OCI-LY7 (cell line): Measurements from ENCODE around the gene KRTAP9-7.
"Not testable (repeated sequence)": the region's sequence is repeated elsewhere in the genome, so short reads cannot be mapped to it uniquely, and the experiment has no call there.

ENCODE experiments used
- EZH2phosphoT487 ChIP-seq: fragments of 200-600 bp; sonication (generic); IDR thresholded peaks from 2 replicates; pipeline ENCODE4 v1.6.1; 2018; ENCODE audit warnings: low read depth, borderline replicate concordance, mild to moderate bottlenecking, mixed run types, antibody characterized with exemption, low read length, moderate library complexity, mixed read lengths
- TF ChIP-seq, protein P1 (sequence below): fragments of 200-600 bp; sonication (generic); conservative IDR thresholded peaks from 2 replicates; pipeline ENCODE4 v1.5.1; 2014; ENCODE audit warnings: mild to moderate bottlenecking, antibody characterized with exemption, low read length, moderate library complexity, mixed read lengths

DNA sequence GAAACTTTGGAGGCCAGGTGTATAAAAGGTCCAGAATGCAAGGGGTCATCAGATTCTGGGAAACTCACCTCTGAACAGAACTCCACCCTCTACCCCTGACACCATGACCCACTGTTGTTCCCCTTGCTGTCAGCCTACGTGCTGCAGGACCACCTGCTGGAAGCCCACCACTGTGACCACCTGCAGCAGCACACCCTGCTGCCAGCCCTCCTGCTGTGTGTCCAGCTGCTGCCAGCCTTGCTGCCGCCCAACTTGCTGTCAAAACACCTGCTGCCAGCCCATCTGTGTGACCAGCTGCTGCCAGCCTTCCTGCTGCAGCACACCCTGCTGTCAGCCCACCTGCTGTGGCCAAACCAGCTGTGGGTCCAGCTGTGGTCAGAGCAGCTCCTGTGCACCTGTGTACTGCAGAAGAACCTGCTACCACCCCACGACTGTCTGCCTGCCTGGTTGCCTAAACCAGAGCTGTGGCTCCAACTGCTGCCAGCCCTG lies 37.5 kb upstream of the KRTAP9-7 start, which contains the start of gene KRTAP9-8:
- not testable (repeated sequence) for TF ChIP-seq EZH2phosphoT487
- TF ChIP-seq, protein P1, sequence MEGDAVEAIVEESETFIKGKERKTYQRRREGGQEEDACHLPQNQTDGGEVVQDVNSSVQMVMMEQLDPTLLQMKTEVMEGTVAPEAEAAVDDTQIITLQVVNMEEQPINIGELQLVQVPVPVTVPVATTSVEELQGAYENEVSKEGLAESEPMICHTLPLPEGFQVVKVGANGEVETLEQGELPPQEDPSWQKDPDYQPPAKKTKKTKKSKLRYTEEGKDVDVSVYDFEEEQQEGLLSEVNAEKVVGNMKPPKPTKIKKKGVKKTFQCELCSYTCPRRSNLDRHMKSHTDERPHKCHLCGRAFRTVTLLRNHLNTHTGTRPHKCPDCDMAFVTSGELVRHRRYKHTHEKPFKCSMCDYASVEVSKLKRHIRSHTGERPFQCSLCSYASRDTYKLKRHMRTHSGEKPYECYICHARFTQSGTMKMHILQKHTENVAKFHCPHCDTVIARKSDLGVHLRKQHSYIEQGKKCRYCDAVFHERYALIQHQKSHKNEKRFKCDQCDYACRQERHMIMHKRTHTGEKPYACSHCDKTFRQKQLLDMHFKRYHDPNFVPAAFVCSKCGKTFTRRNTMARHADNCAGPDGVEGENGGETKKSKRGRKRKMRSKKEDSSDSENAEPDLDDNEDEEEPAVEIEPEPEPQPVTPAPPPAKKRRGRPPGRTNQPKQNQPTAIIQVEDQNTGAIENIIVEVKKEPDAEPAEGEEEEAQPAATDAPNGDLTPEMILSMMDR: not testable (repeated sequence)
